GM12874 (cell line): ENCODE measurements around the gene CAMK1.
A peak's percentile ranks its signal among the peaks of the same experiment; 100 is the strongest.

ENCODE experiments used
- TF ChIP-seq, protein P1 (sequence below): IDR thresholded peaks from 2 replicates; pipeline ENCODE4 v1.5.1; 2011; ENCODE audit warnings: low read depth, mild to moderate bottlenecking, control low read depth, low read length, moderate library complexity; ENCODE audit not compliant: insufficient read depth

The CAMK1 gene

DNA sequence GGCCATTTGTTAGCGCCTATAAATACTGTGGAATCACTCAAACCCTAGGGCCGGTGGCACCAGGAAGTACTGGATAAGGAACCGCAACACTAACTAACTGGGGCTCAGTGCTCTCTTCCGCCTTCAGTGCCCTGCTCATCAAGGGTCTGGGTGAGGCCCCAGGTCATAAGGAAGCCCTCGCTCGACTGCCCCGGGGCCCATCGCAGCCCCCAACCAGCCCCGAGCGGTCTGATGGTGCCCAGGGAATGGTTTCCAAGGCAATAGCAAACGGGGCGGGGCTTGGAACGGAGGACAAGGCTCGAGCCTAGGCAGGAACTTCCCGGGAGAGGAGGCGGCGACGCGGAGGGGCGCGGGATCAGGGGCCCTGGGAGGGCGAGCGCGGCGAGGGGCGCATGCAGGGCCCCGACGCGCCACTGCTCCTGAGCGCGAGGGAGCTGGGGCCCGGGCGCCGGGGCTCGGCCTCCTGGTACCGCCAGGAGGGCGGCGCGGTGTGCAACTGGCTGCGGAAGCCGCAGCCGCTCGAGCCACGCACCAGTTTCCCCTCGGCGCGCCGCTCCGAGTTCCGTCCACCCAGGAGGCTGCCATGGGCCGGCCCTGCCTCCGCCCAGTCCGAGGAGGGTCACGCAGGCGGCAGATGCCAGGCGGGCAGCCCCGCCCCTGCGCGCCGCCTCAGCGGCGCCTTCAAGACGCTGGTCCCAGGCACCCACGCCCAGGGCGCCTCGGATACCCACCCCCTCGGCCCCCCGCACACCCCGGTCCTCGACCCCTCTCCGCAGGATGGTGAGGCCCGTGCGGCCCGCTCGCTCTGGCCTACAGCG, 40.1 kb upstream of the CAMK1 start, which contains the start of gene TTLL3:
Gene TTLL3 (plus strand): TSS at position 648 of the 818 bp plus-strand sequence. CDS start 400 bp downstream, outside the sequence.
- TF ChIP-seq, protein P1, sequence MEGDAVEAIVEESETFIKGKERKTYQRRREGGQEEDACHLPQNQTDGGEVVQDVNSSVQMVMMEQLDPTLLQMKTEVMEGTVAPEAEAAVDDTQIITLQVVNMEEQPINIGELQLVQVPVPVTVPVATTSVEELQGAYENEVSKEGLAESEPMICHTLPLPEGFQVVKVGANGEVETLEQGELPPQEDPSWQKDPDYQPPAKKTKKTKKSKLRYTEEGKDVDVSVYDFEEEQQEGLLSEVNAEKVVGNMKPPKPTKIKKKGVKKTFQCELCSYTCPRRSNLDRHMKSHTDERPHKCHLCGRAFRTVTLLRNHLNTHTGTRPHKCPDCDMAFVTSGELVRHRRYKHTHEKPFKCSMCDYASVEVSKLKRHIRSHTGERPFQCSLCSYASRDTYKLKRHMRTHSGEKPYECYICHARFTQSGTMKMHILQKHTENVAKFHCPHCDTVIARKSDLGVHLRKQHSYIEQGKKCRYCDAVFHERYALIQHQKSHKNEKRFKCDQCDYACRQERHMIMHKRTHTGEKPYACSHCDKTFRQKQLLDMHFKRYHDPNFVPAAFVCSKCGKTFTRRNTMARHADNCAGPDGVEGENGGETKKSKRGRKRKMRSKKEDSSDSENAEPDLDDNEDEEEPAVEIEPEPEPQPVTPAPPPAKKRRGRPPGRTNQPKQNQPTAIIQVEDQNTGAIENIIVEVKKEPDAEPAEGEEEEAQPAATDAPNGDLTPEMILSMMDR: no peak

DNA sequence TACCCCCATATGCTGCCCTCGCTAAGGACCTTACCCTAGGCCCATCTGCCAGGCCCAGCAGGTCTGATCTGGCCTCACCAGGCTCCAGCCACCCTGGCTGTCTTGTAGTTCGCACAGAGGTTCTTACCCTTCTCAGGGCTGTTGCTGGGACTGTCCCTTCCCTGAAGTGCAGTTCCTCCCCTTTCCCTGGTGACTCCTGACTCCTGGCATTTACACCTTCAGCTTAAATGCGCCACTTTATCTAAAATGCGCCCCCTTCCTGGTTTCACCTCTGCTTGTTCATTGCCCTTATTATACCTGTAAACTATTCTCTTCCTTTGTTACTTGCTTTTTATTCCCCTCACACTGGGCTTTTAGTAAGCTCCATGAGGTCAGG, 39.5 kb upstream of the CAMK1 start:
- TF ChIP-seq, protein P1: no peak

DNA sequence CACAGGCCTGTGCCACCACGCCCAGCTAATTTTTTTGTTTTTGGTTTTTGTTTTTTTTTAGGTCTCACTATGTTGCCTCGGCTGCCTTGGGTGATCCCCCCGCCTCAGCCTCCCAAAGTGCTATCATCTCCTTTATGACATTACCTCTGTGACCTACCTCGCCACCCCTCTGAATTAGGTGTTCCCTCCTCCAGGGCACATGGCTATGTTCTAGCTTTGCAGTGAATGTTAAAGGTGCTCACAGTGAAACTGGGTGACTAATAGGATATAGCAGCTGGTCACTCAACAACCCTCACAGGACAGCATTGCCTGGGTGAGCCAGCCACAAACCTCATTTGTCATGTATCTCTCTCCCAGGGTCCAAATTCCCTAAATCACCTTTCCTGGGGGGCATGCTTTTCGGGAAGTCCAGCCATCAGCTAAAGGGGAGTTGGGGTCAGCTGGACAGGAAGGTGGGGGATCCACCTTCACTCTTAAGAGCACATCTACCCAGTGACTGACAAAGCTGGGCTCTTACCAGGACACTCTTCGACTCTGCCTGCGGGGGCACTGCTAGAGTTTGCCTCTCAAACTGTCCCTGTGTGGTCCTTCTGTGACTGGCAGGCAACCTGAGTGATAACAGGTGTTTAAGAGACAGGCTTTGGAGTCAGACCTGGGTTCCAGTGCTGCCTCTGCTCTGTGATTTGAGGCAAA, 38.7 kb upstream of the CAMK1 start:
- TF ChIP-seq, protein P1: 0 out of 2 replicates have a peak, but pooled peaks have one; percentile 31

DNA sequence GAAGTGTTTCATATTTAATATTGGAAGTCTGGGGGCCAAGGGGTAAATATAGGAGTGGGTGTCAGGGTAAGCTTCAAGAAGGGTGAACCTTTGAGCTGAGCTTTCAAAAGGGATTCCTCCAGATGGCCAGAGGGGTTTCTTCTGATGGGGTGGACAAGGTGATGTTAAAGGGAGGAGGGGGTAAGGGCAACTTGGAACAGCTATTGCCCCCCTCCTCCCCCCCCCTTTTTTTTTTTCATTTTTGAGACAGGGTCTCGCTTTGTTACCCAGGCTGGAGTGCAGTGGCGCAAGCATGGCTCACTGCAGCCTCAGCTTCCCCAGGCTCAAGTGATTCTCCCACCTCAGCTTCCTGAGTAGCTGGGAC, 38.2 kb upstream of the CAMK1 start:
- TF ChIP-seq, protein P1: no peak

DNA sequence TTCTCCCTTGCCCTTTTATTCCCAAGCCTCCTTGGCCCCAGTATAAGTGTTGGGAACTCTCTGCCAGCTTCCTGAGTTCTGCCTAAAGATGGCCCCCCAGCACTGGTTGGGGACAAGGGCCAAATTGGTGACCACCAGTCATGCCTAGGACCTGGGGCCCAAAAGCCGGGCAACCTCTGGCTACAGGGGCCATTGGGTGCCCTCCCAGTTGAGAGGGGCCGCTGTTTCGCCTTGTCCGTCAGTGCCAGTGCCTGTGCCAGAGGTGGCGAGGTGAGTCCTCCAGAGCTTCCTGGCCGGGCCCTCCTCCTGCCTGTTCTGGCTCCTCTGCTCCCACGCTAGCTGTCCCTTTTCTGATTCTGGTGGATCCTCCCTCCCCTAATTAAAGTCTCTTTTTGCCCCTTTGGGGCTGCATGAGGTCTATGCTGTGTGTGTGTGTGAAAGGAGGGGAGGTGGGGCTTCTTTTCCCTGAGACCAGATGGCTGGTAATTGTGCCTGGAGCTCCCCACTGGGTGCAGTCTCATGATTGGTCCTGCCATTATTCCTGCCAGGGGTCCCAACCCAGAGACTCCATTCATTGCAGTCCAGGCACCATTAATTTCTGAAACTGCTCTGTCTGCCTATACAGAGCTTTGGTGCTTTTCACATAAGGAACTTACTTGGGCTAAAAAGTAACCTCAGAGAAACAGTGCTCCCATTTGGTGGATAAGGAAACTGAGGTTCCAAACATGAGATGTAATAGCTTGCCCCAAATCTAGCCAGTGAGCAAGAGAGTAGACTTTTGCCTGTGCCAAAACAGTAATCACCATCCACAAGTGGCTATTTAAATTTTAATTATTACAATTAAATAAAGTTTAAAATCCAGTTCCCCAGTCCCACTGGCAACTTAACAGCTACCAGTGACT, 37.2 kb upstream of the CAMK1 start:
- TF ChIP-seq, protein P1: no peak

DNA sequence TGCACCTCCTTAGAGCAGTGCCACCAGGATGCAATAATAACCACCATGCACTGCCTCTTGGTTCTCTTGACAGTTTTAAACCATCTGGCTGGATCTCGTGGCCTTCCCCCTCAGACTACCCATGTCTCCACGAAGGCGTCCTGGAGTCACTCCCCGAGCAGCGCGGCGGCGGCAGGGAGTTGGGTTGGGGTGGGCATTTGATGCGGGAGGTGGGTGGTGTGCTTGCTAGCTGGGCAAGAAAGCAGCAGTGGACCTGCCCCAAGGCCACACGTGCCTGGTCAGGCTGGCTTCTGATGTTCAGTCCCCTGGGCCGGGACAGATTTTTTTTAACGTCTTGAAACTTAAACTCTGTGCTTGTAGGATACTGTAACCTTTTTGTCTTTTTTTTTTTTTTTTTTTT, 36.4 kb upstream of the CAMK1 start:
- TF ChIP-seq, protein P1: no peak

DNA sequence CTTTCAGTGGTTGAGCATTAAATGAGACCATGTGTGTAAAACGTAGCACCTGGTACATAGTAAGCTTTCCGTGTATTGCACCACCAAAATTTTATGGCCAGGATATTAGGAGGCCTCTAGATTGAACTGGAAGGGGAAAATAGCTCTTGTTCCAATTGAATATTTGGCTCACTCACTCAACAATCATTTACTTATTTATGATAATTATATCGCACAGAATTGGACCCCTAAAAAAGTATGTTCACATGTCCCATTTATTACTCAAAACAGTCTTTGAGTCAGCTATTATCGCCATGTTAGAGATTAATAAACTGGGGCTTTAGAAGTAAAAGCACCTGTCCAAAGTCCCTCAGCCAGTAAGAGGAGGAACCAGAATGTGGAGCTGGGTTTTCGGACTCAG, 35.2 kb upstream of the CAMK1 start:
- TF ChIP-seq, protein P1: no peak
